ENCODE results near the gene SRA1. TPM values are rescaled to one million over a fixed set of nuclear protein-coding genes. Genes with fewer than 3 reads are reported as not detected.

SRA1 gene
- total and polyA plus RNA-seq, 2 of the 4 experiments (the other 2 are of a cell fraction) = 52.9 to 54.8 TPM

GRCh38 chr5:140524003-140524402 is 33.3 kb downstream of the SRA1 start:
- intact Hi-C loops (cut with micrococcal nuclease) = no loop called here
- Histone ChIP-seq H2BK20ac (ENCODE audit: low read depth, low read length) (no peak overlapping the region), H3K4me1 (ENCODE audit: control insufficient read depth, insufficient read depth, low read length) (no peaks in the 10 kb centered on the region), H4K20me1 (ENCODE audit: insufficient read depth, low read length) (no peaks in the 10 kb centered on the region), H2AFZ (replicated peaks; ENCODE audit: low read length, poor library complexity) (no peak overlapping the region), H4K91ac (ENCODE audit: insufficient read depth, low read depth, low read length) (no peak overlapping the region), H3K79me1 (ENCODE audit: low read depth in 1 of 2, low read length in 2 of 2) (no peaks in the 10 kb centered on the region), H3K36me3 (ENCODE audit: control insufficient read depth, insufficient read depth, low read length) (peaks cover 19% of the 10 kb centered on the region), H2AK5ac (ENCODE audit: low read depth, low read length) (no peak overlapping the region), H3K4me3 (ENCODE audit: insufficient read depth, low read depth, low read length) (no peak overlapping the region), H2BK5ac (ENCODE audit: low read depth, low read length, poor library complexity, severe bottlenecking) (no peak overlapping the region), H3K9ac (ENCODE audit: low read depth, low read length) (no peak overlapping the region), H4K8ac (ENCODE audit: low read depth in 2 of 2, low read length in 2 of 2) (no peak overlapping the region), H3K18ac (ENCODE audit: low read depth, low read length) (no peak overlapping the region), H3K27me3 (ENCODE audit: control insufficient read depth, insufficient read depth, low read length) (no peaks in the 10 kb centered on the region), H3K4ac (ENCODE audit: low read depth, low read length) (no peak overlapping the region), H3K9me1 (ENCODE audit: insufficient read depth, low read length) (0 out of 2 replicates have a peak, but pooled peaks cover 4% of the 10 kb centered on the region), H3K4me2 (ENCODE audit: low read depth, low read length) (no peak overlapping the region), H3K9me3 (ENCODE audit: control insufficient read depth, insufficient read depth, low read length) (no peaks in the 10 kb centered on the region), H3K23ac (ENCODE audit: low read depth, low read length) (no peak overlapping the region), H3K56ac (ENCODE audit: extremely low read depth, insufficient read depth, low read length) (no peak overlapping the region), H4K5ac (ENCODE audit: low read depth, low read length) (no peak overlapping the region), H3K14ac (replicated peaks; ENCODE audit: low read depth, low read length) (no peak overlapping the region), H2BK15ac (ENCODE audit: low read depth, low read length) (no peak overlapping the region), H2BK120ac (ENCODE audit: low read depth, low read length) (no peak overlapping the region), H2AK9ac (replicated peaks; ENCODE audit: low read depth, low read length, poor library complexity) (no peak overlapping the region), H3K27ac (ENCODE audit: insufficient read depth, low read length) (no peak overlapping the region)
- no TSS peak for BruUV-seq (replicated peaks)
- ChIA-PET POLR2A (ENCODE audit: unreplicated experiment) (no interaction called here), CTCF (no interaction called here)
- TF ChIP-seq FOS (IDR thresholded peaks at IDR 0.05; ENCODE audit: low read depth, low read length) = no peak
- no peak for TF ChIP-seq RFX5 (IDR thresholded peaks at IDR 0.05; ENCODE audit: low read depth, low read length)
- TF ChIP-seq POLR2A (IDR thresholded peaks at IDR 0.05; ENCODE audit: low read depth, low read length) = no peak
- TF ChIP-seq MAFK (IDR thresholded peaks at IDR 0.05; ENCODE audit: low read depth, low read length) = no peak
- TF ChIP-seq MAZ (IDR thresholded peaks at IDR 0.05; ENCODE audit: borderline replicate concordance, low read depth, low read length) = no peak
- no peak for TF ChIP-seq USF2 (IDR thresholded peaks at IDR 0.05; ENCODE audit: low read depth, low read length)
- no peak for TF ChIP-seq SMC3 (IDR thresholded peaks at IDR 0.05; ENCODE audit: low read depth, low read length)
- TF ChIP-seq NFE2L2 (IDR thresholded peaks at IDR 0.05; ENCODE audit: low read depth, low read length) = no peak
- TF ChIP-seq RCOR1 (IDR thresholded peaks at IDR 0.05; ENCODE audit: insufficient replicate concordance, low read length) = no peak
- no peak for TF ChIP-seq CHD1 (IDR thresholded peaks at IDR 0.05; ENCODE audit: low read depth, low read length)
- no peak for TF ChIP-seq BHLHE40 (IDR thresholded peaks at IDR 0.05; ENCODE audit: low read depth, low read length)
- no peak for TF ChIP-seq CTCF (conservative IDR thresholded peaks at IDR 0.05; ENCODE audit: low read depth, low read length)
- no peak for TF ChIP-seq ELK1 (IDR thresholded peaks at IDR 0.05; ENCODE audit: borderline replicate concordance, low read depth, low read length)
- TF ChIP-seq RAD21 (IDR thresholded peaks at IDR 0.05; ENCODE audit: low read length) = no peak
- TF ChIP-seq MXI1 (IDR thresholded peaks at IDR 0.05; ENCODE audit: borderline replicate concordance, low read depth, low read length) = no peak
- WGBS, 2 experiments (ENCODE audit: extremely low coverage in 2 of 2, insufficient read length in 1 of 2) = no CpG with 5 or more reads among the region's 2 CpGs
- DNase-seq (no peak), ATAC-seq (ENCODE audit: low read depth) (no peak)
- in situ Hi-C loops (cut with MboI; ENCODE audit: low sequenced_read_pairs) = no loop called here
- dilution Hi-C loops (cut with HindIII; ENCODE audit: low sequenced_read_pairs, unreplicated experiment) = no loop called here

Measured in IMR-90 (cell line).